ENCODE measurements around the gene TMEM225.
"Not testable (repeated sequence)": the region's sequence is repeated elsewhere in the genome, so short reads cannot be mapped to it uniquely, and the experiment has no call there.

TMEM225 gene, protein sequence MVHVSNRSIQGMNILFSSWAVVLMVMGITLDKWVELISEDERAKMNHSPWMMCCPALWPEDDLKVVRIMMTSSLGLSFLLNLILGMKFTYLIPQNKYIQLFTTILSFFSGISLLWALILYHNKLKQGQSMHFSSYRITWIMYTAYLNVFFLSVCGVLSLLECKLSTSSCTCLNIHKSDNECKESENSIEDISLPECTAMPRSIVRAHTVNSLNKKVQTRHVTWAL

DNA sequence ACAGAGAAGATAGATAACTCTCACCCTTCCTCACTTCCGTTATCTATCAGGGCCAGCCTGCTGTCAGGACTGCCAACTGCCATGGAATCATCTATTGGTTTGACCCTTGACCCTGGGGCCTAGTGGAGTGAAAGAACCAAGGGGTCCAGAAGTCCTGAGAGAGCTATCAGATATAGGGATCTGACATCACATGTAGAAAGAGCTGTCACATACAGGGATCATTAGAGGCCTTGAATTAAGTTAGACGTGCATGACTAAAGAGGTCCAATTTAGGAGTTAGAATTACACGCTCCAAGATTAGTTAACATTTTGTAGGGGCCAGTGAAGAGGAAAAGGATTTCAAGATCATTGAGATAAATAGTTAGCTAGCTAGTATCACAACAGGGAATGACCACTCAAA lies at the start of gene TMEM225:
TSS of gene TMEM225 (minus strand) at position 101 of the 400 bp plus-strand sequence. CDS start 245 bp downstream, outside the sequence.
- no peak for DNase-seq (ENCODE audit: low read depth)

DNA sequence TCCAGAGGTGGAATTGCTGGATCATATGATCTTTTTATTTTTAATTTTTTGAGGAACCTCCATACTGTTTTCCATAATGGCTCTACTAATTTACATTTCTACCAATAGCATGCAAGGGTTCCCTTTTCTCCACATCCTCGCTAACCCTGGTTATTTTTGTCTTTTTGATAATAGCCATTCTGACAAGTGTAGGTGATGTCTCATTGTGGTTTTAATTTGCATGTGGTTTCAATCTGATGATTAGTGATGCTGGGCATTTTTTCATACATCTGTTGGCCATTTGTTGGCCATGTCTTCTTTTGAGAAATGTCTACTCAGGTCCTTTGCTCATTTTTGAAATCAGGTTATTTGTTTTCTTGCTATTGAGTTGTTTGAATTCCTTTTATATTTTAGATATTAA lies 38.6 kb upstream of the TMEM225 start:
- DNase-seq (ENCODE audit: low read depth) = no peak

DNA sequence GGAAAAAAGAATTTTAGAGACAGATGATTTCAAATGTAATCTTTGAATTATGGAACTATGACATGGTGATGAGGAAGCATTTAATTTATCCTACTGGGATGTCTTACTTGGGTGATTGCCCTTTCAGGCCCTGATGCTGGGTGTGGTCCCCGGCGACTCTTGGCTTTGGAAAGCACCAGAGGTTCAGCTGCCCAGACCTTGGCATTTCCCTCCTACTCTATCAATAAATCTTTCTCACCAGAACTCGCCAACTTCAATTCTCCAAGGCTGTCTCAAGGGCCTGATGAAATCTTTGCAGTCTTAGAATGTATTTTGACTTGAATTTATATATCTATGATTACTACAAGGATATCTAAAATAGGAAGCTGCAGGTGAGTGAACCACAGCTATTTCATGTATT lies 35.5 kb upstream of the TMEM225 start:
- DNase-seq (ENCODE audit: low read depth) = no peak

DNA sequence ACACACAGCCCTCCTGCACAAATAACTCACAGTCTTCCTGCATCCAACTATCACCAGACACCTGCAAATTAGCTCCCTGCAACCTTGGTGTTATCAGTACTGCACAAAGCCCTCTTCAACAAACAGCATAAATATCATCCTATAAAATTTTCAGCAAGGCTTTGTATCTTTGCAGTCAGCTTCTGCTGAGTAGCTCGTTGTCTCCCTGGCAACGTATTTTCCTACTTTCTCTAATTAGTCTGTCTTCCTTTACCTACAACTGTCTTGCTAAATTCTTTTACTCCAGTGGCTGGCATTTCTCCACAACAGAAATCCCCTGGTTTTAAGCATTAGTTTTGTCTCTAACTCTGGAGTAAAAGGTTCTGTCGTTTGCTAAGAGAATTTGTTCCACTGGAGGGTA lies 20.4 kb upstream of the TMEM225 start:
- no peak for DNase-seq (ENCODE audit: low read depth)

DNA sequence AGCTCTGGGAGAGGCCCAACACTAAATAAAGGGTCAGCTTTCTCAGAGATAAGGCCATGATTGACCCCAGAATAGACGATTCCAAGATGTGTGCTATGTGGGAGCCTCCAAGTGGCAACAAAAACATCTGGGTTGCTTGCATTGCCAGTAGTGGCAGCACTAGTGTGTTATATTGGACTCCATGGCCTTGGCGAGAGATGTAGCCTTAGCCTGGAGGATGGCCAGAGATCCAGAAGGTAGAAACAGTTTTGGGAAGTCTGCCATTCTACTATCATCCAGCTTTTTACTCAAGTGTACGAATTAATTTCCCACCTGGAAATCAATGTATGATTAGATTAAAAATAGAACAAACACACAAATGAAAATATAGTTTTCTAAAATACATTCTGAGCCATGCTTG lies 19.5 kb upstream of the TMEM225 start:
- DNase-seq (ENCODE audit: low read depth) = no peak

DNA sequence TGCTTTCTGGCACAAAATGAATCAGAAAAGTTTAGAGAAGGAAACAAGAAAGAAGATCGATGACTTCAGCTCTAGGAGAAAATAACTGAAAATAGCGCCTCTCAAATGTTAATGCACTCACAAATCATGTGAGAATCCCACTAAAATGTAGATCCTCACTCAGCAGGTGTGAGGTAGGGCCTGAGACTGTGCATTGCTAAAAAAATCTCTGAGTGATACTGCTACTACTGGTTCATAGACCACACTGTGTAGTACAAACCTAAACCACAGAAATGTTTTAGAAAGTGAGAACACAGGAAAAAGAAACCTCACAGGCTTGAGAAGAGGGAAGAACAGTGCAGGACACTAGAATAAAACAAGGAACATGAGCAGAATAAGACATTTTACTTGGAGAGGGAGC lies 18.5 kb upstream of the TMEM225 start:
- DNase-seq (ENCODE audit: low read depth) = no peak

DNA sequence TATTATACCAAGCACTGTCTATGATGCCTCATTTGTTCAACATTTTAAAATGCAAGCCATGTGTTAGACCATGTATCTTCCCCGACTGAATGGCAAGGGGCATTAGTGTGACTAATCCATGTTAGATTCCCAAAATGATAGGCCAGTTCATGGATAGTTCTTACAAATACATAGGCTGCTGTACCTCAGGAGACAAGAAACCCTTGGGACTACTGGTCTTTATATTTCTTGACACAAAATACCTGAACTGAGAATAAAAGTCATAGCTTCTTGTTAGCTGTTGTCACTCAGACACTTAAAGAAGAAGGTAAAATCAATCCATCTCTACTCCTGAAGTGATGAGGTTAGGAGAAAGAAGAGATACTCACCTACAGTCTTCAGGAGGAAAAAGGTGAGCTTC lies 16.4 kb upstream of the TMEM225 start, which contains the start of gene OR8D4:
TSS of gene OR8D4 (plus strand) at position 301 of the 400 bp plus-strand sequence. CDS start 4,265 bp downstream, outside the sequence.
- no peak for DNase-seq (ENCODE audit: low read depth)

DNA sequence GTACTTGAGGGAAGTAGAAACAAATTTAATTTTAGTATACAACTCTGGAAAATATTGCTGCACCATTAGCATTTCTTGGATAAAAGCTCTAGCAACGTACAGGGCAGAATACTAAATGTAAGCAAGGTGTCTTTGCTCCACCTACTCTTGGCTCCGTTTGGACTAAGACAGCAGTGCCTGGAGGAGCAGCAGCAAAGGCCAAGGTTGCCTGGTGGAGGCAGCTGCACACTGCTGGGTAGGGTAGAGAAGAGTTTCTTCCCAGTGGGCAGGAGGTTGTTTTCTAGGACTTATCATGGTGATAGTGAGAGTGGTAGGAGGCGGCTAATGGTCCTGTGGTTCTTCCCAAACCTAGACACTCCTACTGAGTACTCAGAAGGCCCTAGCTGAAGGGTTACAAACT lies 14.3 kb upstream of the TMEM225 start:
- DNase-seq (ENCODE audit: low read depth) = no peak

DNA sequence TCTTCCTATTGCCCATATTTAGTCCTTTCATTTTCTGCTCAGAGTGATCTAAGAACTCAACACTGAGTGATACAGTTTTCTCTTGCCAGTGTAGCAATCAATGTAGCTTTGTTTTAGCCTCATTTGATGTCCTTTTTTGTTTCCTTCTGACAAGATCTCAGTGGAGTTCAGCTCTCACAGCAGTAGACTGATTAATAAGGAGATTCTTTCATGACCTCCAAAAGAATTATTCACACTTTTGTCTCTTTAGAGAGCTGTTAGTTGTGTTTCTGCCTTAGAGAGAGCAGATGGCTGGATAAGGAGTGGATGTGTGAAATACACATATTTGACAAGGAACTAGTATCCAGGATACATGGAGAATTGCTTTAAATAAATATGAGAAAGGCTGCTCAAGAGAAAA lies 6.6 kb upstream of the TMEM225 start:
- no peak for DNase-seq (ENCODE audit: low read depth)

DNA sequence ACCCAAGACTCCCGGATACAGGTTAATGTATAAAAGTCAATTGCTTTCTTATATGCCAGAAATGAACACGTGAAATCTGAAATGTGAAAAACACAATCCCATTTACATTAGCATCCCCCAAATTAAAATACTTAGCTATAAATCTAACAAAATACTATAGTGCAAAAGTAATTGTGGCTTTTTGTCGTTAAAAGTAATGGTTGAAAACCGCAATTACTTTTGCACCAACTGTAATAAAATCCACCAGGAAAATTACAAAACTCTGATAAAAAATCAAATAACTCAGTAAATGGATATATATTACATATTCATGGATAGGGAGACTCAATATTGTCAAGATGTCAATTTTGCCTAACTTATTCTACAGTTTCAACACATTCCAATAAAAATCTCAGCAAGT lies 4.6 kb downstream of the TMEM225 start:
- no peak for DNase-seq (ENCODE audit: low read depth)

DNA sequence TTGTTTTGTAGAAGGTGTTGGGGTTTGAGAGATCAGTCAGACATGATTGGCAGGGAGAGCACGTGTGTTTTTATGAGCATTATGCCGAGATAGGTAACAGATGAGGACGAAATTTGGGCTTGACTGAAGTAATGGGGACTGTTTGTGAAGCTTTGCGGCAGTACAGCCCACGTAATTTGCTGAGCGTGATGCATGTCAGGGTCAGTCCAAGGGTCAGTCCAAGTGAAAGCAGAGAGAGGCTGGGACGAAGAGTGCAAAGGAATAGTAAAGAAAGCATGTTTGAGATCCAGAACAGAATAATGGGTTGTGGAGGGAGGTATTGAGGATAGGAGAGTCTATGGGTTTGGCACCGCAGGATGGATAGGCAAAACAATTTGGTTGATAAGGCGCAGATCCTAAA lies 17.7 kb downstream of the TMEM225 start:
- DNase-seq (ENCODE audit: low read depth) = not testable (repeated sequence)

DNA sequence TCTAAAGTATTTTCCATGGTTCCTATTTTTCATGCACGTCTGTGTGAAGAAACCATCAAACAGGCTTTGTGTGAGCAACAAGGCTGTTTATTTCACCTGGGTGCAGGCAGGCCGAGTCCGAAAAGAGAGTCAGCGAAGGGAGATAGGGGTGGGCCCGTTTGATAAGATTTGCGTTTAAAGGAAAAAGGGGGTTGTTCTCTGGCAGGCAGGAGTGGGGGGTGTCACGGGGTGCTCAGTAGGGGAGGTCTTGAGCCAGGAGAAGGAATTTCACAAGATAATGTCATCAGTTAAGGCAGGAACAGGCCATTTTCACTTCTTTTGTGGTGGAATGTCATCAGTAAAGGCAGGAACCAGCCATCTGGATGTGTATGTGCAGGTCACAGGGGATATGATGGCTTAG lies 20.2 kb downstream of the TMEM225 start:
- not testable (repeated sequence) for DNase-seq (ENCODE audit: low read depth)

DNA sequence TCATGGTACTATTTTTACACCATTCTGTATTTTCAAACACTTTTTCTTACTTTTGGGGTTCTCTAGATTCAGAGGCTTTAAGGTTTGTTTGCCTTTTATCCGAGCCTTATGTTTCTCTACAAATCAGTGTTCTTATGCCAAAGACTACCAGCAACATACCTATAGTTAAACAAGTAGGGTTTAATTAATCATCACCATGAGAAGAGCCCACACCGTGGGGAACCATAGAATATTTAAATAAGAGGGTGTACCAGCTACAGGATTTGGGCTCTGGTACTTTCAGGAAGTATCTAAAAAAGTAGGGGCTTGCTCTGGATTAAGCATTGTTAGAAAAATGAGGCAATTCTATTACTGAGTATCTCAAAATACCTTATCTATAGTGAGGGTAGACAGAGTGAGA lies 25.7 kb downstream of the TMEM225 start:
- DNase-seq (ENCODE audit: low read depth) = no peak

DNA sequence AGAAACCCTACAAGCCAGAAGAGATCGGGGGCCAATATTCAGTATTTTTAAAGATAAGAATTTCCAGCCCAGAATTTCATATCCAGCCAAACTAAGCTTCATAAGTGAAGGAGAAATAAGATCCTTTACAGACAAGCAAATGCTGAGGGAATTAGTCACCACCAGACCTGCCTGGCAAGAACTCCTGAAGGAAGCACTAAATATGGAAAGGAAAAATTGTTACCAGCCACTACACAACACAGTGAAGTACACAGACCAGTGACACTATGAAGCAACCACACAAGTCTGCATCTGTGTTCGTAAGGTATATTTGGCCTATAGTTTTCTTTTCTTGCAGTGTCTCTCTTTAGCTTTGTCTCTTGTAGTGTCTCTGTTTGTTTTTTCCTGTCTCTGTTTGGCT lies 29.0 kb downstream of the TMEM225 start:
- no peak for DNase-seq (ENCODE audit: low read depth)

DNA sequence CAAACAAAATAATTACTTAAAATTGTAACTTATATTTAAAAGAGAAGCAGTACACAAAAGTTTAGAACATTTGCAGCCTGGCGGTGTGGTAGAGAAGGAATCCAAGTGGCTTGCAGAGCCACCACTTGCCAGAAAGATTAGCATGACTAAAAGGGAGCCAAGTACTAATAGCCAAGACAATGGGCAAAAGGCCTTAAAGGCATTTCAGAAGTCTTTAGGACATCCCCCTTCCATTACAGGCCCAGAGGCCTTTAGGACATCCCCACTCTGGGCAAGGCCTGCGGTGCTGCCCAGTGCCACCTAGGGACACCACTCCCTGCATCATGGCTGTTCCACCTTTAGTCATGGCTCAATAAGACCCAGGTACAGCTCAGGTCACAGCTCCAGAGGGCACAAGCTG lies 32.4 kb downstream of the TMEM225 start:
- DNase-seq (ENCODE audit: low read depth) = no peak

DNA sequence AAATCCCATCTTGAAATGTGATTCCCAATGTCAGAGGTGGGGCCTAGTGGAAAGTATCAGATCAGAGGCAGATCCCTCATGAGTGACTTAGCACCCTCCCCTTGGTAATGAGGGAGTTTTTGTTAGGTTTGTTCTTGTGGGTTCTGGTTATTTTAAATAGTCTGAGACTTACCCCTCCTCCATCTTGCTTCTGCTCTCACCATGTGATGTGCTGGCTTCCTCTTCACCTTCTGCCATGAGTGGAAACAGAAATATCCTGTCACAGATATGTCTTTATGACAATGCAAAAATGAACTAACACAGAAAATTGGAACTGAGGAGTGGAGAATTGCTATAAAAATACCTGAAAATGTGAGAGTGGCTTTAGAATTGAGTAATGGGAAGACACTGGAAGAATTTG lies 33.1 kb downstream of the TMEM225 start:
- DNase-seq (ENCODE audit: low read depth) = no peak

DNA sequence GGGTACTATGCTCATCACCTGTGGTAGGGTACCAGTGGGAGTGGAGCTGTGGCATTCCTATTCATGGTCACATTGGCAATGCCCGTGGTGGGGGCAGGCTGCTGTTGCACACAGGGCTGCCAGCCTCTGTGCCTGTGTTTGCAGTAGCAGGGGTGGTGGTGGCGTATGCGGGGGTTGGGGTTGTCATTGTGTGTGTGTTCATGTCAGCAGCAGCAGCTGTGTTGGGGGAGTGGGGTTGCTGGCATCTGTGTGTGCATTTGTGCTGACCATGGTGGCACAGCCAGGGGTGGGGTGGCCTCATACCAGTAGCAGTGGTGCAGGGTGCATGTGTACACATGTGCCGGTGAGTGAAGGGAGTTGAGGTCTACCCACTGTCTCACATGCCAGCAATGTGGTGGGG lies 34.4 kb downstream of the TMEM225 start:
- DNase-seq (ENCODE audit: low read depth) = no peak

DNA sequence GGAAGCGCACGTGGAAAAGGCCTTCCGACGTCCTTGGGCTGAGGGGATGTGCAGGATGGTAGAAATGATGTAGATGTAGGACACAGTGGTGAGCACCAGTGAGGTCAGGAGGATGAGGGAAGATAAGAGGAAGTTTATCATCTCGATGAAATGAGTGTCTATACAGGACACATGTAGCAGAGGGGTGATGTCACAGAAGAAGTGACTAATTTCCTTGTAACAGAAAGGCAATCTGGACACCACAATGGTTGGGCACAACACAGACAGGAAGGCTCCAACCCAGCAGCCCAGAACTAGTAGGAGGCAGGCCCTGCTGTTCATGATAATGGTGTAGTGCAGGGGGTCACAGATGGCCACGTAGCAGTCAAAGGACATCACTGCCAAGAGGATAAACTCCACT lies 44.3 kb downstream of the TMEM225 start:
- no peak for DNase-seq (ENCODE audit: low read depth)

DNA sequence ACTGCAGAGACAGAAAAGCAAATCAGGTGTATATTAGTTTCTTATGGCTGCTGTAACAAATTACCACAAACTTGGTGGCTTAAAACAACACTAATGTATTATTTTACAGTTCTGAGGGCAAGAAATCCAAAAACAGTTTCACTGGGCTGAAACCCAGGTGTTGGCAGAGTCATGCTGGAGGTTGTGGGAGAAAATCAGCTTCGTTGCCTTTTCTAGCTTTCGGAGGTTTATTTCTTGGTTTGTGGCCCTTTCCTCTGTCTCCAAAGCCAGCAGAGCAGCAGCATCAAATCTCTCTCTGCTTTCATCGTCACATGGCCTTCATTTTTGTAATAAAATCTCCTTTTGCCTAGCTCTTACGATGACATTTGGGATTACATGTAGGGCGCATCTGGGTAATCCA lies 46.3 kb downstream of the TMEM225 start:
- no peak for DNase-seq (ENCODE audit: low read depth)

DNA sequence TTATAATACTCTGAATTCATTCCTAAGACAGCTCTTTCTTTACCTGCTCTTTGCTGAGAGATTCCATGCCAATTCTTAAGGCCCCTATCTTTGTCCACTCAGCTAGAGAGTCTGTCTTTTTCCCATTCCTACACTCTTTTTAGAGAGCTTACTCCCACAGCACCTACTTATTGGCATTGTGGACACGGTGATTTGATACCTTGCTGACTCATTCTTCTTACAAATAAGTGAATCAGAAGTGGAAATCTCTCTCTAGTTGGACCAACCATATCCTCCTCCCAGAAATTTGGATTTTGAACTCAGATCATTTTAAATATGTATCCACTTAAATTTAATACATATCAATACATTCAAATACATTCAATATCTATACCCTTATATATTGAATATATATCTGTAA lies 46.8 kb downstream of the TMEM225 start:
- no peak for DNase-seq (ENCODE audit: low read depth)

DNA sequence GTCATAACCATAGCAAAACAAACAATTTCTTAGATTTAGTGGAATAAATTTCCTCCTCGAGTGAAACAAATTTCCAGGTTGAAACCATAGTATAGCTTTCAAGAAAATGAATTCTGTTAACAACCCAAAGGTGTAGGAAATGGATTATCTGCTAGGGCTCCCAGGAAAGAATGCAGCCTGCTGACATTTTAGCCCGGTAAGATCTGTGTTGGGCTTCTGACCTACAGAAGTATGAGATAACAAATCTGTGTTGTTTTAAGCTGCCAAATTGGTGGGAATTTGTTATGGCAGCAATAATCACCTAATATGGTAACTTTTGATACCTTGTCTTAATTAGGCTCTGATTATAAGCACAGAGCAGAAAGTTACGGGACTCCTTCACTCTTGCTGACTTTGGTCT lies 47.3 kb downstream of the TMEM225 start:
- no peak for DNase-seq (ENCODE audit: low read depth)

DNA sequence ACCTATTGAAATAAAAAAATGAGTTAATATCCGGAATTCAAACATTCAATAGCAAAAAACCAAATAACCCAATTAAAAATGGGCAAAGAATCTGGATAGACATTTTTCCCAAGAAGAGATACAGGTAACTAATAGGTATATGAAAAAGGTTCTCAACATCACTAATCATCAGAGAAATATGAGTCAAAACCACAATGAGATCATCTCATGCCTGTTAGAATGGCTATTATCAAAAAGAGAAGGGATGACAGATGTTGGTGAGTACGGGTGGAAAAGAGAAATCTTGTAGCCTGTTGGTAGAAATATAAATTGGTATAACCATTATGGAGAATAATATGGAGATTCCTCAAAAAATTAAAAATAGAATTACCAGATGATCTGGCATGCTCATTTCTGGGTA lies 52.4 kb downstream of the TMEM225 start:
- DNase-seq (ENCODE audit: low read depth) = no peak

Measured in CMK (cell line).